Astrocyte (in vitro differentiated cells and primary cell): ENCODE measurements around the gene OR2T2.
"Not testable (repeated sequence)": the region's sequence is repeated elsewhere in the genome, so short reads cannot be mapped to it uniquely, and the experiment has no call there.

Experiments
- EZH2 ChIP-seq: IDR thresholded peaks from 2 replicates; pipeline ENCODE4 v1.6.1; 2012; ENCODE audit warnings: mild to moderate bottlenecking, low read length, inconsistent platforms; ENCODE audit not compliant: insufficient read depth
- TF ChIP-seq, protein P1 (sequence below): IDR thresholded peaks from 2 replicates; pipeline ENCODE4 v1.5.1; 2011; ENCODE audit warnings: low read depth, mild to moderate bottlenecking, inconsistent platforms, low read length, moderate library complexity; ENCODE audit not compliant: insufficient read depth

DNA sequence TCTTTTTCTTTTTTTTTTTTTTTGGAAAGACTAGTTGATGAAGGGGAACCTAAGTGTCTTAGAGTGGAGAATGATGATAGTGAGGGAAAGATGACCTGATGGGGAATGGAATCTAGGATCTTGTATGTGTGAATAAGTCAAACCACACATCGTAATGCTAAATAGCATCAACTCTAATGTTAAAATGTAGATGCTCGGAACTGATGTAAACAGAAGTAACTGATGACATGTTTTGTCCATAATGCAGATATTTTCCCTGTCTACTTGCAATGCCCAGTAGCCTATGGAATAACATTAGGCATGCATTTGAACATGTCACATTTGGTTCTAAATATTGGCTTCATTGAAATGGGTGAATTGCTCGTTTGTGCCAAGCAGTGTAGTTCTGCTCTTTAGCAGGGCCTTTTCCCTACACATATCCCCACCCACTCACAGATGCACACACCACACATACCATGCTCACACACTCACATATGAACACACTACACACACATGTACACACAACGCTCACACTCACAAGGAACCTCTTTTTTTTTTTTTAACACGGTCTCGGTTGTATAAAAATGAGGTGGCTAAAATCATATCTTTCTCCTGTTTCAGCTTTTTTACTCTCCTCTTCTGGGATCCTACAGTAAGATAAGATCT lies 4.5 kb downstream of the OR2T2 start:
- TF ChIP-seq, protein P1, sequence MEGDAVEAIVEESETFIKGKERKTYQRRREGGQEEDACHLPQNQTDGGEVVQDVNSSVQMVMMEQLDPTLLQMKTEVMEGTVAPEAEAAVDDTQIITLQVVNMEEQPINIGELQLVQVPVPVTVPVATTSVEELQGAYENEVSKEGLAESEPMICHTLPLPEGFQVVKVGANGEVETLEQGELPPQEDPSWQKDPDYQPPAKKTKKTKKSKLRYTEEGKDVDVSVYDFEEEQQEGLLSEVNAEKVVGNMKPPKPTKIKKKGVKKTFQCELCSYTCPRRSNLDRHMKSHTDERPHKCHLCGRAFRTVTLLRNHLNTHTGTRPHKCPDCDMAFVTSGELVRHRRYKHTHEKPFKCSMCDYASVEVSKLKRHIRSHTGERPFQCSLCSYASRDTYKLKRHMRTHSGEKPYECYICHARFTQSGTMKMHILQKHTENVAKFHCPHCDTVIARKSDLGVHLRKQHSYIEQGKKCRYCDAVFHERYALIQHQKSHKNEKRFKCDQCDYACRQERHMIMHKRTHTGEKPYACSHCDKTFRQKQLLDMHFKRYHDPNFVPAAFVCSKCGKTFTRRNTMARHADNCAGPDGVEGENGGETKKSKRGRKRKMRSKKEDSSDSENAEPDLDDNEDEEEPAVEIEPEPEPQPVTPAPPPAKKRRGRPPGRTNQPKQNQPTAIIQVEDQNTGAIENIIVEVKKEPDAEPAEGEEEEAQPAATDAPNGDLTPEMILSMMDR: not testable (repeated sequence)
- TF ChIP-seq EZH2: not testable (repeated sequence)
